ENCODE measurements around the gene ZNF688. TPM values are rescaled to one million over a fixed set of nuclear protein-coding genes. Genes with fewer than 3 reads are reported as not detected.
A peak's percentile ranks its signal among the peaks of the same experiment; 100 is the strongest.

The ZNF688 gene
- total RNA-seq, 1 experiment from 2014 or later = 11.8 TPM

DNA sequence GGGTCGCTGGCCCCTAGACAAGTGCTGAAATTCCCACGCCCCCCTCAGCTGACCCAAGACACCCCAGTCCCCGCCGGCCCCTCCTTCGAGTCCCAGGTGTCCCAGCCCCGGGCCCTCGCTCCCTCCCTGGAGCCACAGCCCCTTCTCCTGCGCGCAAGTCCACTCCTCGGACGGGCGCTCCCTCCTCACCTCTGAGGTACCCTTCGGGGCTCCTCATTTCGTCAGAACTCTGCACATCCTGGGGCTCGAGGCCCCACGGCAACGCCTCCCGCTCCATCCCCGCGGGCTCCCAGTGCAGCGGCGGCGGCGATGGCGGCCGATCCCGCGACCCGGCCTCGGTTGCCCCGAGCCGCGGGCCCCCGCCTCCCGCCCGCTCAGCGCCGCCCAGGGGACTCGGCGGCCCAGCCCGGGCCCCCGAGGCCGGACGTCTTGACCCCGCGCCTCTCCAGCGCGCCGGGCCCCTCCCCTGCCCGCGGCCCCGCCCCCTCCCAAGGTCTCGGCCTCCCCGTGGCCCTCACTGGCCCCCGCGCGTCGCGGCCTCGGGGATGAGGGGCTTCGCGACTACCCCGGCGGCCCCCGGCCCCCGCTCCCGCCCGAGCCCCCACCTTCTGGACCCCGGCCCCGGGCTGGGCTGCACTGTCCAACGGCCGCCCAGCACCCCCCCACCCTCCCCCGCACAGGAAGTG is 45.2 kb downstream of the ZNF688 start, which contains the start of gene ZNF768:
Gene ZNF768 (minus strand): TSS at position 430 of the 686 bp plus-strand sequence. CDS start 153 bp downstream, at position 277.
- H3K4me1 Mint-ChIP-seq (ENCODE audit: low read depth, unreplicated experiment) = peaks cover 30% of the 10 kb centered on the region
- CTCF ChIA-PET = interaction anchor here (0.6 to 1.2 kb wide), 7 partner anchors 9 to 117 kb away, joined by 3 to 14 read pairs (median 3); partner anchors contain the start of gene DCTPP1
- H3K36me3 Mint-ChIP-seq (ENCODE audit: insufficient read depth, unreplicated experiment) = peaks cover 48% of the 10 kb centered on the region
- H3K27ac Mint-ChIP-seq (ENCODE audit: unreplicated experiment) = peak within 1 kb of the TSS; percentile 76
- intact Hi-C loops (cut with micrococcal nuclease; ENCODE audit: unreplicated experiment) = loop anchor here (5.0 kb wide), 1 partner anchor 79 kb away; the partner anchor contains the start of gene SEPHS2
- no TSS peak for BruUV-seq (replicated peaks)
- H3K9me3 Mint-ChIP-seq (ENCODE audit: low read depth, unreplicated experiment) = no peaks in the 10 kb centered on the region
- H3K27me3 Mint-ChIP-seq (ENCODE audit: unreplicated experiment) = no peaks in the 10 kb centered on the region
- TF ChIP-seq, protein P1, sequence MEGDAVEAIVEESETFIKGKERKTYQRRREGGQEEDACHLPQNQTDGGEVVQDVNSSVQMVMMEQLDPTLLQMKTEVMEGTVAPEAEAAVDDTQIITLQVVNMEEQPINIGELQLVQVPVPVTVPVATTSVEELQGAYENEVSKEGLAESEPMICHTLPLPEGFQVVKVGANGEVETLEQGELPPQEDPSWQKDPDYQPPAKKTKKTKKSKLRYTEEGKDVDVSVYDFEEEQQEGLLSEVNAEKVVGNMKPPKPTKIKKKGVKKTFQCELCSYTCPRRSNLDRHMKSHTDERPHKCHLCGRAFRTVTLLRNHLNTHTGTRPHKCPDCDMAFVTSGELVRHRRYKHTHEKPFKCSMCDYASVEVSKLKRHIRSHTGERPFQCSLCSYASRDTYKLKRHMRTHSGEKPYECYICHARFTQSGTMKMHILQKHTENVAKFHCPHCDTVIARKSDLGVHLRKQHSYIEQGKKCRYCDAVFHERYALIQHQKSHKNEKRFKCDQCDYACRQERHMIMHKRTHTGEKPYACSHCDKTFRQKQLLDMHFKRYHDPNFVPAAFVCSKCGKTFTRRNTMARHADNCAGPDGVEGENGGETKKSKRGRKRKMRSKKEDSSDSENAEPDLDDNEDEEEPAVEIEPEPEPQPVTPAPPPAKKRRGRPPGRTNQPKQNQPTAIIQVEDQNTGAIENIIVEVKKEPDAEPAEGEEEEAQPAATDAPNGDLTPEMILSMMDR (IDR thresholded peaks at IDR 0.05; ENCODE audit: unreplicated experiment) = no peak
- peak; percentile 64 for DNase-seq
- H3K4me3 Mint-ChIP-seq (ENCODE audit: low read depth, unreplicated experiment) = peak within 1 kb of the TSS; percentile 83

GRCh38 chr16:30525844-30526136 is 45.7 kb downstream of the ZNF688 start:
- Mint-ChIP-seq H3K27me3 (ENCODE audit: unreplicated experiment) (no peaks in the 10 kb centered on the region), H3K4me1 (ENCODE audit: low read depth, unreplicated experiment) (peaks cover 30% of the 10 kb centered on the region), H3K27ac (ENCODE audit: unreplicated experiment) (peak overlapping the region; percentile 75), H3K4me3 (ENCODE audit: low read depth, unreplicated experiment) (peak overlapping the region; percentile 83), H3K36me3 (ENCODE audit: insufficient read depth, unreplicated experiment) (peaks cover 43% of the 10 kb centered on the region), H3K9me3 (ENCODE audit: low read depth, unreplicated experiment) (no peaks in the 10 kb centered on the region)
- TSS peak; percentile 60 for BruUV-seq (replicated peaks)
- CTCF ChIA-PET = interaction anchor here (0.6 to 1.2 kb wide), 2 partner anchors 84 to 96 kb away, joined by 3 read pairs; partner anchors contain the start of gene DCTPP1
- no peak for DNase-seq
- intact Hi-C loops (cut with micrococcal nuclease; ENCODE audit: unreplicated experiment) = loop anchor here (5.0 kb wide), 1 partner anchor 78 kb away; the partner anchor contains the start of gene SEPHS2
- TF ChIP-seq, protein P1 (IDR thresholded peaks at IDR 0.05; ENCODE audit: unreplicated experiment) = no peak

DNA sequence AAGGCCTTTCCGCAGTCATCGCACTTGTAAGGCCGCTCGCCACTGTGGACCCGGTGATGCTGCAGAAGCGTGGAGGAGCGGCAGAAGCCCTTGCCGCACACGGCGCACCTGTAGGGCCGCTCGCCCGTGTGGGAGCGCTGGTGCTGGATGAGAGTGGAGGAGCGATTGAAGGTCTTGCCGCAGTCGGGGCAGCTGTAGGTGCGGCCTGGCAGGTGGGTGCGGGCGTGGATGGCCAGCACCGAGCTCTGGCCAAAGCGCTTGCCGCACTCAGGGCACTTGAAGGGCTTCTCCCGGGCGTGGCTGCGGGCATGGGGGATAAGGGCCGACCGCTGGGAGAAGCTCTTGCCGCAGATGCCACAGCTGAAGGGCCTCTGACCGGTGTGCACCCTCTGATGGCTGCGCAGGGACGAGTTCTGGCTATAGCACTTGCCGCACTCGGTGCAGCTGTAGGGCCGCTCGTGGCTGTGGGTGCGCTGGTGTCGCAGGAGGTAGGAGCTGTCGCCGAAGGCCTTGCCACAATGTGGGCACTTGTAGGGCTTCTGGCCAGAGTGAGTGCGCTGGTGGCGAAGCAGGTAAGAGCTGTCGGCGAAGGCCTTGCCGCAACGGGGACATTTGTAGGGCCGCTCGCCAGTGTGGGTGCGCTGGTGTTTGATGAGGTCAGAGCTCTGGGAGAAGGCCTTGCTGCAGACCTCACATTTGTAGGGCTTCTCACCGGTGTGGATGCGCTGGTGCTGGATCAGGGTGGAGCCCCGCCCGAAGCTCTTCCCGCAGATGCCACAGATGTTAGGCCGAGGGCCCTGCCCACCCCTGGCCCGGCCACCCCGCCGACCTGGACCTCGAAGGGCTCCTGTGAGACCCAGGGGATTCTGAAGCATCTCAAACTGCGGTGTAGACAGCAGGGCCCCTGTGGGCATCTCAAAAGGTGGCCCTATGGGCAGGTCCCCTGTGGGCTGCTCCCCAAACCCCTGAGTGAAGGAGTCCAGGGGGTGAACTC is 46.6 kb downstream of the ZNF688 start:
- peaks cover 41% of the 10 kb centered on the region for H3K36me3 Mint-ChIP-seq (ENCODE audit: insufficient read depth, unreplicated experiment)
- no peaks in the 10 kb centered on the region for H3K27me3 Mint-ChIP-seq (ENCODE audit: unreplicated experiment)
- CTCF ChIA-PET = interaction anchor here (0.5 to 1.2 kb wide), 4 partner anchors 76 to 1662 kb away, joined by 3 read pairs; partner anchors contain the start of gene DCTPP1
- no peak for DNase-seq
- TF ChIP-seq, protein P1 (IDR thresholded peaks at IDR 0.05; ENCODE audit: unreplicated experiment) = no peak
- intact Hi-C loops (cut with micrococcal nuclease; ENCODE audit: unreplicated experiment) = loop anchor here (5.0 kb wide), 1 partner anchor 78 kb away; the partner anchor contains the start of gene SEPHS2
- no peaks in the 10 kb centered on the region for H3K9me3 Mint-ChIP-seq (ENCODE audit: low read depth, unreplicated experiment)
- H3K4me1 Mint-ChIP-seq (ENCODE audit: low read depth, unreplicated experiment) = peaks cover 30% of the 10 kb centered on the region
- H3K27ac Mint-ChIP-seq (ENCODE audit: unreplicated experiment) = peak overlapping the region; percentile 73
- peak overlapping the region; percentile 49 for H3K4me3 Mint-ChIP-seq (ENCODE audit: low read depth, unreplicated experiment)
- BruUV-seq (replicated peaks) = no TSS peak

Data from Calu3 (cell line).